Frontal cortex (tissue), 4 donors: Measurements from ENCODE around the gene OXER1. TPM values are rescaled to one million over a fixed set of nuclear protein-coding genes. Genes with fewer than 3 reads are reported as not detected.
"Not testable (repeated sequence)": the region's sequence is repeated elsewhere in the genome, so short reads cannot be mapped to it uniquely, and the experiment has no call there.

Experiments
- DNase-seq, 2 donors: peaks; one replicate each; pipeline ENCODE4 v3.0.0; 2012; ENCODE audit warnings: low spot score in 2 of 2
- FAIRE-seq: peaks from 2 replicates; lab custom pipeline; 2012; peaks lifted over from hg19 to GRCh38; lab: Jason Lieb, UNC
- total RNA-seq: library from RNA; depleted of rRNA; stranded (reverse); fragments of >200 nt; gene quantifications from one replicate; pipeline ENCODE4 v1.2.3, GENCODE V29; 2014
- donor health status: control.
- donor health status: control.
- donor health status: control.

Gene OXER1
- total RNA-seq, 1 donor from 2014 or later = not detected

DNA sequence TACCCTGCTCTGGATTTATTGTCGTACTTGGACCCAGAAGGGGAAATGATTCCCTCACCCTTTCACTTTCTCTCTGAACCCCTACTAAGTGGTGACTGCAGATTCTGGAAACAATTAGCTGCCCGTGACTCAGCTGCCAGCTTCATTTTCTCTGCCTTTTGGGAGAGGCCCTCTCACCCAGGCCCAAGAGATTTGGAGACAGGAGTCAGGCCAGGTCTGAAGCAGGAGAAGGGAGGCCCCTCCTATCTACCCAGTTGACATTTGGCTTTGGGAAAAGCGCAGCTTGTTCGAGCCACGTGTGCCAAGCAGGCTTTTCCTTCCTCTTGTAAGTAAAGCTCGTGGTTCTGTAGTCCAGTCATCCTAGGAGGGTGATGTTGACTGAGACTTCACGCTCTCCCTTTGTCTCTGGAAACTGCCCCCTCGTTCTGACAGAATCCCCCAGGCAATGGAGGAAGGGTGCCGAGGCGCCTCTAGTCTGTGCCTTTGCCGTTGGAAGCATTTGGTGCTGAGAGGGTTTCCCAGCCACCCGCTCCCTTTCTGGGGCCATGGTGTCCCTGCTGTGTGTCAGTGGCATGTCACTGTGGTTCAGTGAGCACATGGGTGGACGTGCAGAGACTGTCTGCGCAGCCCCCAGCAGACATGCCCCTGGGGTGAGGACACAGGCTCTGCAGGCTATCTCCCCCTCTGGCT lies 8.6 kb downstream of the OXER1 start:
- DNase-seq = no peak
- no peak for FAIRE-seq

DNA sequence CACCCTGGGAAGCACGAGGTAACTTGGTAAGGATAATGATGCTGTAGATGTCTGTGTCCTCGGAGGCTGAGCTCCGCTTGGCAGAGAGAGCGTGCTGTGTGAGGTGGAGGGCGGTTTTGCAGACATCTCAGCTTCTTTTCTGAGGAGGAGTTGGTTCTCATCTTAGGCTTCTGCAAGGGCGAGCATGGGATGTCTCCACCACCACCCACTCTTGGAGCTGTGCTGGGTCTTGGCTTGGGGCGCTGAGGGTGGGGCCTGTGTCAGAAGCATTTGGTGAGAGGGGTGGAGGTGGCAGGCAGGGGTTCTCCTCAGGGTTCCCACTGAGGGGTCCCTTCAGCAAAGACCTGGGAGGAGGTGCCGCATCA lies 9.2 kb downstream of the OXER1 start:
- no peak for DNase-seq
- FAIRE-seq = no peak

DNA sequence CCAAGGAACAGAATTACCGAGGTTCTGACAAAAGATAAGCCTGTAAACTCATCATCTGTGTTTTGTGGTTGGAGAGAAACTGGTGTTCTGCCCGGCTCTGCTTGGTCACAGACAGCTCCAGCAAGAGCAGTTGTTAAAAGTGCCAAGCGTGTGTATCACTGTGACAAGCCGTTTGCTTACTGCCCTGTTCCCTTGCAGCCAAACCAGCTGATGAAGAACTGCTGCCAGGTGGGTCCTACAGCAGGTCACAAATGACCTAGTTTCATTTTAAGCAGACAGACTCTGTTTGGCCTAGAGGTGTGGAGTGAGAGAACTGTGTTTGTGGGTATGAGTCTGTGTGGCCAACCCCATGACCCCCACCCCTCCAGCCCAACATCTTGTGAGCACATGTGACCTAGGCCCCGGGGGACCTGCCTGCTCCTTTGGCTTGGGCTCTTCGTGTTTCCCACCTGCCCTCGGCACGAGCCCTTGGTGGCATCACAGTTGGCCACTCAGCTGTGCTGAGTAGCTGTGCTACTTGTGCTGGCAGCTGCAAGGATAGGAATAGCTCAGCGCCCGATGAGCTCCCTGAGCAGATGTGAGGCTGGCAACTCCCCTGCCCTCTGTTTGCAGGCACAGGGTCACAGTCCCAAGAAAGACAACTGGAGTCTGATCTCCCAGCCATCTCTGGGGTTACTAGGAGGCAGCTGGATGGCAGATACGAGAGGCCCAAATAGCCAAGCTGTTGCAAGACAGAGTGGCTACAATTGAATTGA lies 9.7 kb downstream of the OXER1 start:
- FAIRE-seq = no peak
- no peak for DNase-seq

DNA sequence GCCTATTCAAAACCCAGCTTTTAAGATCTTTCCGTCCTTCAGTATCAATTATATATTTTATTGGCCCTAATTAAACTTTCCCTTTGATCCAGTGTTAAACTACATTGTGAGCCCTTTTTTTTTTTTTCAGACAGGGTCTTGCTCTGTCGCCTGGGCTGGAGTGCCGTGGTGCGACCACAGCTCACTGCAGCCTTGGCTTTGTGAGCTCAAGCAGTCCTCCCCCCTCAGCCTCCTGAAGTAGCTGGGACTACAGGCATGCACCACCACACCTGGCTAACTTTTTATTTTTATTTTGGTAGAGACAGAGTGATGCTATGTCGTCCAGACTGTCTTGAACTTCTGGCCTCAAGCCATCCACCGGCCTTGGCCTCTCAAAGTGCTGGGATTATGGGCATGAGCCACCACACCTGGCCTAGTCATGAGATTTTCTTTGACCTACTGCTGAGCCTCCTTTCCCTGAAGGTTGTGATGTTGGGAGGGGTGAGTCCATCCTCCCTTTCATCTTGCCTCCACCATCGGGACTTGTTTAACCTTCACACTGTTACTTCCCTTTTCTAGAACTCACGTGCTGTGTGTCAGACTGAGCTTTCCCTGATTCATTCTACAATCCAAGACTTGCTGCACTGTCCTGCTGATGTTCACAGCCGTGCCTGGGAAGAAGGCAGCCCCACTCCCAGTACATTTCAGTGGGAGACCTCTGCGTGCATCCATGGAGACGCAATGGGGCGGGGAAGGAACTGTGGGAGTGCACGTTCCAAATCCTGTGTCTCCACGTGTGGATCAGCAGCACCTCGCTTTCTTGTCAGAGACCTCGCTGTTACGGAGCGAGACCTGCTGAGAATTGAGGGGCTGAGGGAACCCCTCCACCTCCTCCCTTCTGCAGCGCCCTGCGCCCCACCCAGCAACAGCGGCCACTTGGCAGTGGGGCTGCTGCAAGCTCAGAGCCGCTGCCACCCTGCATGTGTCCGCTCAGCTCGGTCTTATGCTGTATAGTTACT lies 10.8 kb downstream of the OXER1 start:
- DNase-seq = no peak
- no peak for FAIRE-seq

DNA sequence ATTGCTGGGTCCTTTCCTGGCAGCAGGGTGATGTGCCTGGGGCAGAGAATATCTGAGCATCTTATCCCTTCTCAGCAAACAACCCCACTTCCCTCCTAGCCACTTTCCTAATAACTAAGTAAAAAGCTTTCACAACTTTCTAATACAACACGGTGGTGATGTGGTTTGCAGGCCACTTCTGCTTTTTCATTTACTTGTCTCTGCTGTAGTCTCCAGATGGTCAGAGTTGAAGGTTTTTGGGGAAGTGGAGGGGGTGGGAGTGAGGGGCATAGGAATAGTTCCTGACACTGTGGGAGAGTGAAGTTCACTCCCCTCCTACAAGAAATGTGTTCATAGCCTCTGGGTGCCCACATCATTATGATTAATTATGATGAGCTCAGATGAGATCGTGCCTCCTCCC lies 11.6 kb downstream of the OXER1 start:
- FAIRE-seq (no peak), DNase-seq (no peak)

DNA sequence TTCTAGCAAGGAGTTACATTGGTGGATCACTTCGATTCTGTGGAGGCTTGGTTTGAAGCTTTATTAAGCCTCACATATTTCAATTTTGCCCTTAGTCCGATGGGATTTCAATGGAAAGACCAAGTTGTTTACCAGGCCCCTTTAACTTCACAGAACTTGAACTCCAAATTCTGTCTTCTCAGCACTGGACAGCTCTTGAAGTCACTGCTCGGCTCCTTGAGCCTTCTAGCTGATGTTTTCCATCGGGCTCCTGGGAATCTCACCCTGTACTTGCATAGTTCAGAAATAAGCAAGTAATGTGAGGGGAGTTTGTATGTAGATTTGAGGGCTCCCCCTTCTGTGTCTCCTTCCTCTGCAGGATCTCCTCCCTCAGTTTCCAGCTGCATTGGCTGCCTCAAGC lies 15.1 kb downstream of the OXER1 start:
- no peak for FAIRE-seq
- DNase-seq = no peak

DNA sequence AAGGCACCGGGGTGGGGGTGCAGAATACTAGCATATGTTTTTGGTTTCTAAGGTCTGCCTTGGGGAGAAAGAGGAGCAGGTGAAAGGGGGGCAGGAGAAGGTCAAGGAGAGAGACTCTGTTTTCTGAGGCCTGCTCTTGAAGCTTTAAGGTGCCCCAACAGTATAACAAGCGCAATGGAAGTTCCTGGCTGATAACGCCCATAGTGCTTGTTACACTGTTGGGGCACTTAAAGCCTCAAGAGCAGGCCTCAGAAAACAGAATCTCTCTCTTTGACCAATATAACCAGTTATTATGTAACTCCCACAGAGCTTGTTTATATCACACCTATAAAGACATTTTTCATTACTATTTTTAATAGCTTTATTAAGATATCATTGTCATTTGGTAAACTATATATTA lies 16.5 kb downstream of the OXER1 start:
- no peak for DNase-seq
- no peak for FAIRE-seq

DNA sequence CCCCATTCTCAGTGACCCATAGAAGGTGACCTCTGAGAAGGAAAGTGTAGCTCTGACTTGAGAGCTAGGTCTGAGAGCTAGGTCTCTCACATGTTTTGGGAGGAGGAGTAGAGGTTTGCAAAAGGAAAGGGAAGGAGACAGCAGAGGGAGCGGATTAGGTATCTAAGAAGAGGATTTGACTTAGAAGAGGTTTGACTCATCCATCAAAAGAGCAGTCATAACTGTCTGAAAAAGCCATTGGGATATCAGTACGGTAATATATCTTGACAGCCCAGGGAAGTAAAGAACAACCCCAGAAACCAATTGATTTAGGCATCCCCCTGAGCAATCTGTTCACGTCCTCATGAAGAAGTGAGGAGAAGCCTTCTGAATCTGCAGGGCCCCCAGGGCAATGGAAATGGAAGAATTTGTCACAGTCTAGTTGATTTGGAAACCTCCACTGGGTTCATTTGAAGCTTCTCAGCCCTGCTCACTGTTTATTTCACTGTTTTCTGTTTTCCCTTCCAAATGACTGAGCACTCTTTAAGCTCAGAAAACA lies 19.3 kb downstream of the OXER1 start:
- DNase-seq (no peak), FAIRE-seq (no peak)

DNA sequence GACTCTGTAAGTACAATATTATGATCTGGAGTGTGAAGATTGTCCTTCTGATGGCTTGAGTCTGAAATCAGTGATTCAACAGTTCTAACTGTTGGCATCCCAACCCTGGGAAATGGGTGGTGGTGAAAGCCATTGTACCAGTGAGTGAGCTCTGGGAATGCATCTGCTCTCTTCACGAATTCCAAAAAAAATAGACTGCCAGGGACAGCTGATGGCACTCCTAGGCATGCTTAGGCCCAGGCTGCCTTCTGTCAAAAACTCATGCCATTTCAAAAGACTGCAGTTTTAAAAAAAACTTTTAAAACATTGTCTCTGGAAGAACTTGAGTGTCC lies 20.3 kb downstream of the OXER1 start:
- no peak for DNase-seq
- FAIRE-seq = no peak

DNA sequence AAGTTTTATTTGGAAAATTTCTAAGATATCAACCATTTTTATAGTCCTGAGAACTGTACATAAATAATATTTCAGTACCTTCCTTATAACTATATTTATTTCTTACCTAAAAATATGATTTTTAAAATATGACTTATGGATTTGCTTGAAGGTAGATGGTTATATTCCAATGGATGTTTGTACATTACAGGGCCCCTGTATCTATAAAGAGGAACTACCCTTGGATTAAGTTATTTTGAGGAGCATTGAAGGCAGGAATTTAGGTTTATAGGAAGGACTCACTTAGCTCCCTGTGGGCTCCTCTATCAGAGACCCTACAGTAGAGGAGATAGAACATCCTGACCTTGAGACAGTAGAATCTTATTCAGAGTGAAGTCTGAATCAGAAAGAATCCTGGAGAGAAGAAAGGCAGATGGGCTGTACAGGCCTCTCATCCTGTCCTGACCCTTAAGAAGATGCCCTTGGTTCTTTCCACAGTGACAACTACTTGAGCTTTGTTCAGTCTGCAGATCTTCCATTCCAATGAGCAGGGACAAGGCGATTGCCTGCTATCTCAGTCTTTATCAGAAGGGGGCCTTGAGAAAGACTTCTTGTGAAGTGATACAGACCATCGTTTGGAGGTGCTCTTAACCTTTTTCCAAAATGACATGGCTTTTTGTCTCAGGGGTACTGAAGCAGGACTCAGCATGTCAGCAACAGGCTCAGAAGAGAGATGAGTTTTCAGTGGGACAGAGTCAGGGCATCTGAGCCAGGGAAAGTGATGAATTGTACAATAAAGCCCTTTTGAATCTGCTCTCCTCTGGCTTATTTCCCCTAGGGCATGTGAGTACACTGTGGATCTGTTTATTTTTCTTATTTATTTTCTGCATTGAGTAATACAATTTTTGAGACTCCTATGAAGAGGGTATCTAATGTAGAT lies 20.9 kb downstream of the OXER1 start:
- FAIRE-seq (no peak), DNase-seq (no peak)

DNA sequence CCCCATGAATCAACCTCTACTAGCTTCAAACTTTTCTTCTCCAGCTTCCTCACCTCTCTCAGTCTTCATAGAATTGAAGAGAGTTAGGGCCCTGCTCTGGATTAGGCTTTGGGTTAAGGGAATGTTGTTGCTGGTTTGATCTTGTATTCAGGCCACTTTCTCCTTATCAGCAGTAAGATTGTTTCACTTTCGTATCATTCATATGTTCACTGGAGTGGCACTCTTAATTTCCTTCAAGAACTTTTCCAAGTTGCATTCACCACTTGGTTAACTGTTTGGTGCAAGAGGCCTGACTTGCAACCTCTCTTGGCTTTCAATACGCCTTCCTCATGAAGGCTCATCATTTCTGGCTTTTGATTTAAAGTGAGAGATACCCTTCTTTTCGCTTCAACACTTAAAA lies 22.8 kb downstream of the OXER1 start:
- FAIRE-seq (no peak), DNase-seq (no peak)

DNA sequence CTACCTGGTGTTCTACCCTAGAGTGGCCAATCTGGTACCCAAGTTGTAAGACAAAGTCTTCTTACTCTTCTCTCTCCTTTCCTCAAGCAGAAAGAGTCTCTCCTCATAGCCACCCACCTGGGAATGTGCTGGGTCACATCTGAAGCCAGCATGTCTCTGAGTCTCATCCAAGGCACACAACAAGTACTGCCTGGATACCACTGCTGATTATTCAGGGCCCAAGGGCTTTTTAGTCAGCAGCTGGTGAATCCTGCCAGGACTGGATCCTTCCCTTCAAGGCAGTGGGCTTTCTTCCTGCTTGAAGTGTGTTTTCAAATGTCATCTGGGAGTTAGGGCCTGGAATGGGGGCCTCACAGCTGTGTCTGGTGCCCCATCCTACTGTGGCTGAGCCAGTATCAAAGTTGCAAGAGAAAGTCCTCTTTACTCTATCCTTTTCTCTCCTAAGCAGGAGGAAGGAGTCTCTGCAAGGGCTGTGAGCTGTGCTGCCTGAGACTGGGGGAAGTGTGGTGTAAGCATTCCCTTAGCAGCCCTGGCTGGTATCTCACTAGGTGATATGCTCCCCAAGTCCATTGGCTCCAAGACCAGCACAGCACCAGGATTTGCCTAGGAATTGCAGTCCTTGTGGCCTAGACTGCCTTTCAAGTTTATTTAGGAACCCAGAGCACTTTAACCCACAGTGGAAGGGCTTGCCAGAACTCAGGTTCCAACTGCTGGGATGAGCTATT lies 27.2 kb downstream of the OXER1 start:
- no peak for DNase-seq
- FAIRE-seq = no peak

DNA sequence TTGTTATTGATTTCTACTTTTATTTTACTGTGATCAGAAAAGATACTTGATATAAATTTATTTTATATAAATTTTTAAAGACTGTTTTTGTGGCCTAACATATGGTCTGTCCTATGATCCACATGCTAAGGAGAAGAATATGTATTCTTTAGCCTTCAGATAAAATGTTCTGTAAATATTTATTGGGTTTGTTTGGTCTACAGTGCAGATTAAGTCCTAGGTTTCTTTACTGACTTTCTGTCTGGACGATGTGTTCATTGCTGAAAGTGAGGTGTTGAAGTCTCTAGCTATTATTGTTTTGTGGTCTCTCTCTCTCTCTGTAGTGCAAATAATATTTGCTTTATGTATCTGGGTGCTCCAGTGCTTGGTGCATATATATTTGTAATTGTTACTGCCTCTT lies 30.1 kb downstream of the OXER1 start:
- FAIRE-seq (no peak), DNase-seq (no peak)

DNA sequence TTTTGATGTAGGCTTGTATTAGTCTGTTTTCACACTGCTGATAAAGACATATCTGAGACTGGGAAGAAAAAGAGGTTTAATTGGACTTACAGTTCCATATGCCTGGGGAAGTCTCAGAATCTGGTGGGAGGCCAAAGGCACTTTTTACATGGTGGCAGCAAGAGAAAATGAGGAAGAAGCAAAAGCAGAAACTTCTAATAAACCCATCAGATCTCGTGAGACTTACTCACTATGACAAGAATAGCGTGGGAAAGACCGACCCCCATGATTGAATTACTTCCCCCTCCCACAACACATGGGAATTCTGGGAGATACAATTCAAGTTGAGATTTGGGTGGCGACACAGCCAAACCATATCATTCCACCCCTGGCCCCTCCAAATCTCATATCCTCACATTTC lies 32.6 kb downstream of the OXER1 start:
- not testable (repeated sequence) for FAIRE-seq, DNase-seq

DNA sequence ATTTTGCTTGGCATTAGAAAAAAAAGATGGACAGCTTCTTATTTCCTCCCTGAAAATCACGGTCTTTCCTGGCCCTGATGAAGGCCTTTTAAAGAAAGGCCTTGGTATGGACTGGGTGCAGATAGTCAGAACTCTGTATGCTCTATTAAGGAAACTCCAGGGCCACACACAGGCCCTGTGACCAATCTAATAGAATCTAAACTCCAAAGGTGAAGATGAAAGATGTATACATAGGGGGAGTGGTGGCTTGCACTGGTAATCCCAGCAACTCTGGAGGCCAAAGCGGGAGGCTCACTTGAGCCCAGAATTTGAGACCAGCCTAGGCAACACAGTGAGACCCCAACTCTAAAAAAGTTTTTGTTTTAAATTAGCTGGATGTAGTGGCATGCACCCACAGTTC lies 37.3 kb downstream of the OXER1 start:
- FAIRE-seq = no peak

DNA sequence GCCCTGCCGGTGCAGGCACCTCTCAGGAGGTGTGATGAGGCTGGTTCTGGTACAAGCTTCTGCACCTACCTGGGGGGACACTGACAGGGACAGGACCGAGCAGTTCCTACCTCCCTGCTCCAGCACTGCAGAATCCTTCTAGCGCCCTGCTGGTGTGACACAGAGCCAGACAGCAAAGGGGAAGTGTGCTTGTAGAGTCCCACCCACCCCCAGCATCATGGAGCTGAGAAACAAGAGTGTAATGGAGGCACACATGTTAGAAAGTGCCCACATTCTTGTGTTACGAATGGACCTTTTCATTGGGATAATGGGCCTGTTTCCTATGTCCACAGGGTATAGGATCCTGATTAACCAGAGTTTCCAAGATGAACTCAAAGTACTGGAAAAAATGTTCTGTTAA lies 38.3 kb downstream of the OXER1 start:
- FAIRE-seq = no peak
- DNase-seq = no peak

More for the DNA sequence above, 37.3 kb downstream of the OXER1 start:
- no peak for DNase-seq

DNA sequence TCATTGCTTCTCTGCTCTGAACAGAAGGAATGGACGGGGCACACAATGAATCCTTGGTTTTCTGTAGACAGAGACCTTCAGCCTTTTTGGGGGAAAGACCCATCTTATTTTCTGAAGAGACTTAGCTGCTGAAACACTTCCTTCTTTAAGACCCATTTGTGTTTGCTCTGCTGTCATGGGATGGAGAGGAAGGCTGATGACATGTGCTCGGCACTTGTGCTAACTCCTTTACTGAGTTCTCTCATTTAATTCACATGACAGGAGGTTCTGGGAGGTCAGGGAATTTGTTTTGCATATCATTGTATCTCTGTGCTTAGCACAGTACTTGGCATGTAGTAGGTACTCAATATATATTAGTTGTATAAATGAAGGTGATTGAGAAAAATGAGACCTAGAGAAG lies 39.0 kb downstream of the OXER1 start:
- DNase-seq = no peak
- FAIRE-seq = no peak

DNA sequence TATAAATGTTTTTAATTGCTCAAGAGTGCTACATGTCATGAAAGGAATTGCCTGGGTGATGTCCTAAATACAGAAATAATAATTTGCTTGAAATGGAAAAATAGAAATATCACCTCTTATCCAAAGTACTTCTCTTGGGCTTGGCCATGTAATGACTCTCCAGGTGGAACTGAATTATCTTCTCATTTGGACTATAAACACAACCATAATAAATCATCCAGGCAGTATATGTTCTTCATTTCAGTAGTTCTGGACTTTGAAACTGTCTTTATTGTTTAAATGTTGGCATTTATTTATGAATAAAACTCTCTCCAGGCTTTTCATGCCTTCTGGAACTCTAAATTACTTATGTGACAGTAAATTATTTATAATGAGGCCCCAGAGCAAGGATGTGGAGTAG lies 40.5 kb downstream of the OXER1 start:
- FAIRE-seq = no peak

More for the DNA sequence above, 40.5 kb downstream of the OXER1 start:
- no peak for DNase-seq
